ENCODE results near the gene TCFL5.
A peak's percentile ranks its signal among the peaks of the same experiment; 100 is the strongest.

Gene TCFL5

DNA sequence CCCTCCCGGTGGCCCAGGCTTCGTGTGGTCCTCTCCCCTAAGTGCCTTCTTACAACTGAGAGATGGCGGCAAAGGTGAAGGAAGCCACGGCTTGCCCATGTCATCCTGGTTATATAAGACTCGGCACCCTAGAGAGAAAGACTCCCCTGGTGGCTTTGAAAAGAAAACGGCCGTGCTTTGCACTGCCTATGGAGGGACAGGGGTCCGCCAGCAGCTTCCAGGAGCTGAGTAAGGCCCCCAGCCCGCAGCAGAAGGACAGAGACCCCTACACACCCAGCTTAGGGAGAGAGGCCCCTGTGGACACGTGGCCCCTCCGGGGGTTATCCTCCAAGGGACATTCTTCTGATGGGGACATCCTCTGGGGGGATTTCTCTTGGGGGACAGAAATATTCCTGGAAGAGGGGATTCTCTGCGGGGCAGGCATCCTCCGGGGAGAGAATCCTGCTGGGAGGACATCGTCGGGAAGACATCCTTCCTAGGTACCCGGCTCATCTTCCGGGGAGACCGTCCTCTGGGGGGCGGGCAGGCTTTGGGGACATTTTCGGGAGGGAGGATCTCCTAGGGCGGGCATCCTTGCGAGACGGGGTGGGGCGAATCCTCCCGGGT is 57.5 kb downstream of the TCFL5 start:
- Mint-ChIP-seq H3K4me3 (peak overlapping the region; percentile 93), H3K27ac (peak overlapping the region; percentile 95), H3K4me1 (ENCODE audit: low read depth) (peaks cover 23% of the 10 kb centered on the region), H3K27me3 (no peaks in the 10 kb centered on the region), H3K36me3 (no peaks in the 10 kb centered on the region), H3K9me3 (ENCODE audit: low read depth) (no peaks in the 10 kb centered on the region)

DNA sequence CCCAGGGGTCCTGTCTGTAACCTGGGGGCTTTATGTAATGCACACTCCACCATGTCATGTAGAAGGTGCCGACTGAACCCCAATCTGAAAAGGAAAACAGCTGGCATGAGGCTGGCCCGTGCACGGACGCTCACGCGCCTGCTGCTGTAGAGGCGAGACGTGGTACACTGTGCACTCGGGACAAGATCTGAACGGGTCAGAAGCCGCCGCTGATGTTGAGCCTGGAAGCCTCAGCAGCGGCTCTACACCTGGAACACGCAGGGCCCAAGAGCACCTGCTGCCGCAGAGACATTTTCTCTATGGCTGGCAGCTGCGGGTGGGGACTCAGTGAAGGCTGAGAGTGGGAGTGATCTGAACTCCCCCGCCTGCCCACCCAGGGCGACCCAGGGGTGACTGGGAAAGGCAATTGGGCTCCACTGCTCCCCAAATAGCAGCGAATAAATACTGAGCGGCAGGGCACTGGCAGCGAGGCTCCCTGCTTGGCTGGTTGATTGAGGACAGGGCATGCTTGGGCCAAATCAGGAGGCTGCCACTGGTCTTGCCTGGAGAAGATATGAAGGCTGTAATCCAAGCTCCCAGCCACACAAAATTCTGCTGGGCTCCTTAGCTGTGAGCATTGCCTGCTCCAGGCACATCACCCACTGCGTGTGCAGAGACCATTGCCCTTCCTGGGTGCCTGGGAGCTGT is 59.5 kb downstream of the TCFL5 start:
- peaks cover 24% of the 10 kb centered on the region for H3K4me1 Mint-ChIP-seq (ENCODE audit: low read depth)
- H3K36me3 Mint-ChIP-seq: no peaks in the 10 kb centered on the region
- H3K9me3 Mint-ChIP-seq (ENCODE audit: low read depth): no peaks in the 10 kb centered on the region
- H3K4me3 Mint-ChIP-seq: no peak overlapping the region
- no peaks in the 10 kb centered on the region for H3K27me3 Mint-ChIP-seq
- H3K27ac Mint-ChIP-seq: no peak overlapping the region

DNA sequence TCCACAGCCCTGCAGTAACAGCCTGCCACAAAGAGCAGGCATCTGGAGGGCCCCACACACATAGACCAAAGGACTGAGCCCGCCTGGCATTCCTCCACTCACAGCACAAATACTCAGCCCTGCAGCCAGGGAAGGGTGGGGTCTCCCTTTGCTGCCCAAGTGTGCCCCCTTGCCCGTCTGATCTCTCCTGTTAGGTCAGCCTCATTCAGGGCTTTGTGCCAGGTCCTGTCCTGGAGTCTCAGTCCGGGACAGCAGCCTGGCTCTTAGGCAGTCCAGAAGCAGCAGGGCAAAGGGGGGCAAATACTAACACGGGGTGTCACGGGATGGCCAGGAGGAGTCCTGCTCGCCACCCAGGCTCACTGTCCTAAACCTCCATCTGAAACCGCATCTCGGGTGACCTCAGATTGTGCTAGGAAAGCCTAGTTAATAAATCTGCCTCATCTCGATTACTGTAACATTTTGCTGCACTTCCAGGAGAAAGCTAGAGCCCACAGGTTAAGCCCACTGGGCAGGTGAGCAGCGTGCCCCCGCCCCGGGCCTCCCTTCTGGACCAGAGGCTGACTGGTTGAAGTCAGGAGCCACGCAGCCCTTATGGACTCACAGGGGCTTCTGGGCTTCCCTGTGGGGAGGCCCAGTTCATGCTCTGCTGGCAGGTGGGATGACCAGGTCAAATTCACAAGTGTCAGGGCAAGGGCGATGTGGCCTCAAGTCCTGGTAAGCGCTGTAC is 60.2 kb downstream of the TCFL5 start:
- no peak overlapping the region for H3K27ac Mint-ChIP-seq
- H3K4me1 Mint-ChIP-seq (ENCODE audit: low read depth): peaks cover 19% of the 10 kb centered on the region
- H3K9me3 Mint-ChIP-seq (ENCODE audit: low read depth): no peaks in the 10 kb centered on the region
- H3K36me3 Mint-ChIP-seq: no peaks in the 10 kb centered on the region
- no peak overlapping the region for H3K4me3 Mint-ChIP-seq
- no peaks in the 10 kb centered on the region for H3K27me3 Mint-ChIP-seq

DNA sequence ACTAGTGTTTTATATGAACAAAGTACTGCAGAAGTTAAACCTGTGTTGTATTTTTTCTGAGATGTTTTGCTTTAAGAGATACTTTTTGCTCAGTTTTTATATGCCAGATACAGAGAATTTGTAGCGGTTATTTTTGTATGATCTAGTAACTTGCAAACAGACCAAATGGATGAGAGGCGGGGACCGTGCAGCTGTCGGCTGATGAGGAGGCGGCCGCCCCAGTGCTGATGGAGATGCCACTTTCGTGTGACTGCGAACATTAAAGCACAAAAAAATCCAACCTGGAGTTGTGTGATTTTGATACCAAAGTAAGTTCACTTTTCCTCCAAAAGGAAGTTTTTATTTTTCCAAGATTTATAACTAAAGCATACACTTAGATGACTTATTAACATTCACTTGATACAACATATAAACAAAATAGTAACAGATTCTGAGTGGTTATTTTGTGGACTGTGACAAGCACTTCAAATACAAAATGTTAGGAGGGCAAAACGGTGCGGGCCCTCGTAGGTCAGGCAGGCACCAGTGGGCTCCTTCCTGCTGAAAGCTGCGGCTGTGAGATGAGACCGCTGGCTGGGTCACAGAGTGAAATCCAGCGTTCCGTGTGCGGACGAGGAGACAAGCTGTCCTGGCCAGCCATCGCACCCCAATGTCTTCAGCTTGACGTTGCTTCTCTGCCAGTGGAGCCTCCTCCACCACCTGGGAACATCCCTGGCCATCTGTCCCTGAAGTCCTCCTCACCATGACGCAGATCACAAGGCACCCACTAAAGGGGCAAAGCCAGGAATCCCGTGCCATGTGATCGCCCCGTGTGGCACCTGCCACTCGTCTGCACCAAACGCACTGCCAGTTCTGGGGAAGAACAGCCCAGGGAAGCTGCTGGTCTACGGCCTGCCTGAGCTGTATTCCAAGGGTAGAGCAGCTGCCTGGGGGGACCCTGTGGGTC is 61.0 kb downstream of the TCFL5 start:
- Mint-ChIP-seq H3K9me3 (ENCODE audit: low read depth) (no peaks in the 10 kb centered on the region), H3K27me3 (no peaks in the 10 kb centered on the region), H3K4me3 (no peak overlapping the region), H3K36me3 (no peaks in the 10 kb centered on the region), H3K4me1 (ENCODE audit: low read depth) (peaks cover 20% of the 10 kb centered on the region), H3K27ac (peak overlapping the region; percentile 34)

- H3K9me3 Mint-ChIP-seq (ENCODE audit: low read depth): no peaks in the 10 kb centered on the region
- H3K36me3 Mint-ChIP-seq: no peaks in the 10 kb centered on the region
- no peaks in the 10 kb centered on the region for H3K27me3 Mint-ChIP-seq
- no peak overlapping the region for H3K27ac Mint-ChIP-seq
- H3K4me3 Mint-ChIP-seq: no peak overlapping the region
- peaks cover 20% of the 10 kb centered on the region for H3K4me1 Mint-ChIP-seq (ENCODE audit: low read depth)
Measured at GRCh38 chr20:62799873-62800272, 61.7 kb downstream of the TCFL5 start.

GRCh38 chr20:62799459-62799858 is 62.2 kb downstream of the TCFL5 start:
- no peak overlapping the region for H3K27ac Mint-ChIP-seq
- no peaks in the 10 kb centered on the region for H3K27me3 Mint-ChIP-seq
- H3K4me3 Mint-ChIP-seq: no peak overlapping the region
- no peaks in the 10 kb centered on the region for H3K9me3 Mint-ChIP-seq (ENCODE audit: low read depth)
- no peaks in the 10 kb centered on the region for H3K36me3 Mint-ChIP-seq
- H3K4me1 Mint-ChIP-seq (ENCODE audit: low read depth): peaks cover 22% of the 10 kb centered on the region

DNA sequence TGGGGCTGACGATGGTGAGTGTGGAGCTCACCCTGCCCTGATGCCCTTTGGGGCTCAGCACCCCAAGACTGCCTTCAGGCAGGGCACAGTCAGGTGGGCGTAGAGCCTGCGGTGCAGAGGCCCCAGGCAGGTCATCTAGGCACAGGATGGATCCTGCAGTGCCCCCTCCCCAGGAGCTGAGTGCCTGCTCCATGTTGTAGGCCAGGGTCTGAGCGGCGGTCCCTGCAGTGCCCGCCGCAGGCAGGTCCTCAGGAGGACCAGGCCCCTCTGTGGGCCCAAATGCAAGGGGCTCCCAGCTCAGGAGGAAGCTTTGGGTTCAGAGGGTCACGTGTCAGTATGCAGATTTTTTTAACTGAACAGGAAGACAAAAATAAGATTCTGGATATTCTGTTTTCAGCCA is 62.6 kb downstream of the TCFL5 start:
- Mint-ChIP-seq H3K27me3 (no peaks in the 10 kb centered on the region), H3K4me1 (ENCODE audit: low read depth) (peaks cover 19% of the 10 kb centered on the region)

DNA sequence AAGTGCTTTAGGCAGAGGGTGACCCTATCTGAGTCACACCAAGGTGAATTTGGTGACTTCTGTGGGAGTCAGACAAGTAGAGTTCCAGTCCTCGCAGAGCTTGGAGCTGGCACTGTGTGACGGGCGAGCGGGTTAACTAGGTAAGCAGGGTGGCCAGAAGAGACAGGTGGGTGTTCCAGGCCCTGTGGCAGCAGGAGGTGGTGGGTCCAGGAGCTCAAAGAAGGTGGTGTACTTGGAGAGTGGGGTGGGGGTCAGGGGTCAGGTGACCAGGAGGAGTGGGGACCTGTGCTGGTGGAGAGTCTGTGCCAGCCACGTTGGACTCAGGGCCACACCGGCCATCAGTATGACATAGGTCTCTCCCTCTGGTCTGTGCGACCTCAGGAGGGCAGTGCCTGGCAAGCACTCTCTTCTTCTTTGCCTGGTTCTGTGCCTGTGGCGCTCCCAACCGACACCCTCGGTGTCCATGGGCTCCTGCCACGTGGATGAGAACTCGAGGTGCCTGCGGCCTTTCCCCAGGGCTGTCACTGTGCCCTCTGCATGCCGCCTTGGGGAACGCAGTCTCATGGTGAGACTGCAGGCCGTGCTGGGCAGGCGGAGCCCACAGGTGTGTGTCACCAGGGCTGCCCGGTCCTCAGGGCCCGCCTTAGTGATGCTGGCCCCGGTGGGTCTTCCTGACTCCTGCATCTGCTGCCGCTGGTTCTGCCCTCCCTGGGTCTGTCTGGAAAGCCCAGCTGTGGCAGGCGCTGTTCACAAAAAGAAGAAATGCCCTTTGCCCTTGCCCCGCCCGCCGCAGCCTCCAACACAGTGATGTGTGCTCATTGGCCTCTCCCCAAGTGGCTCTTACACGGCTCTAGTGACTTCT is 63.7 kb downstream of the TCFL5 start:
- Mint-ChIP-seq H3K4me3 (peak overlapping the region; percentile 78), H3K27me3 (no peaks in the 10 kb centered on the region), H3K36me3 (no peaks in the 10 kb centered on the region), H3K9me3 (ENCODE audit: low read depth) (no peaks in the 10 kb centered on the region), H3K27ac (peak overlapping the region; percentile 79), H3K4me1 (ENCODE audit: low read depth) (peaks cover 26% of the 10 kb centered on the region)

More for the DNA sequence above, 62.6 kb downstream of the TCFL5 start:
- Mint-ChIP-seq H3K27ac (no peak overlapping the region), H3K4me3 (no peak overlapping the region), H3K36me3 (no peaks in the 10 kb centered on the region), H3K9me3 (ENCODE audit: low read depth) (no peaks in the 10 kb centered on the region)

DNA sequence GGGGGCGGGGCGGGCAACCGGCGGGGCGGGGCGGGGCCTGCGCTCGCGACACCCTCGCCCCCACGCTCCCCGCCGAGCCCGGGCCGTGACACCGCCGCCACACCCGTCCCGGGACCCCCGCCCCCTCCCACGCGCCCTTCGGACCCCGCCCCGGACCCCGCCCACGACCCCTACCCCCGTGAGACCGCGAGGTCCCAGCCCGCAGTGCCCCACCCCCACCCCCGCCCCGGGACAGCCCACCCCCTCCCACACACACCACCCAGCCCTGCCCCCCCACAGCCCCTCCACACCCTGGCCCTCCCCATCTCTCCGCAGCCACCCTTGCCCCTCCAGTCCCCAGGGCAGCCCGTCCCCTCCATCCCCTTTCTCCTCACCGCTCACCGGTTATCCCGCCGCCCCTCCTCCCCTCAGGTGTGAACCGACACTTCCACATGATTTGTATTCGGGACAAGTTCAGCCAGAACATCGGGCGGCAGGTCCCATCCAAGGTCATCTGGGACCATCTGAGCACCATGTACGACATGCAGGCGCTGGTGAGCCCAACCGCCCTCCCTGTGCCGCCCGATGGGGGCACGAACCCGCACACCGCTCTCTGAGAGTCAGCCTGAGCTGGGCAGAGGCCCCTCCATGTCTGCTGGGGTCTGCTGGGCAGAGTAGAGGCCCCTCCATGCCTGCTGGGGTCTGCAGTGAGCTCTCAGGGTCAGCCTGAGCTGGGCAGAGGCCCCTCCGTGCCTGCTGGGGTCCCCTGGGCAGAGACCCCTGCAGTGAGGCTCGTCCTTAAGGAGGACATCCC is 64.7 kb downstream of the TCFL5 start:
- Mint-ChIP-seq H3K27me3 (no peaks in the 10 kb centered on the region), H3K9me3 (ENCODE audit: low read depth) (no peaks in the 10 kb centered on the region)

GRCh38 chr20:62795023-62795761 is 66.4 kb downstream of the TCFL5 start:
- Mint-ChIP-seq H3K9me3 (ENCODE audit: low read depth) (no peaks in the 10 kb centered on the region), H3K27me3 (no peaks in the 10 kb centered on the region), H3K4me3 (peak overlapping the region; percentile 91), H3K36me3 (no peaks in the 10 kb centered on the region), H3K4me1 (ENCODE audit: low read depth) (peaks cover 37% of the 10 kb centered on the region), H3K27ac (peak overlapping the region; percentile 96)

More for the DNA sequence above, 64.7 kb downstream of the TCFL5 start:
- Mint-ChIP-seq H3K27ac (peak overlapping the region; percentile 79), H3K36me3 (no peaks in the 10 kb centered on the region), H3K4me1 (ENCODE audit: low read depth) (peaks cover 28% of the 10 kb centered on the region), H3K4me3 (peak overlapping the region; percentile 78)

GRCh38 chr20:62794007-62794724 is 67.5 kb downstream of the TCFL5 start:
- H3K4me3 Mint-ChIP-seq: peak overlapping the region; percentile 91
- no peaks in the 10 kb centered on the region for H3K9me3 Mint-ChIP-seq (ENCODE audit: low read depth)
- H3K27ac Mint-ChIP-seq: peak overlapping the region; percentile 86
- no peaks in the 10 kb centered on the region for H3K27me3 Mint-ChIP-seq
- no peaks in the 10 kb centered on the region for H3K36me3 Mint-ChIP-seq
- peaks cover 37% of the 10 kb centered on the region for H3K4me1 Mint-ChIP-seq (ENCODE audit: low read depth)

- Mint-ChIP-seq H3K4me3 (peak overlapping the region; percentile 69), H3K36me3 (no peaks in the 10 kb centered on the region), H3K4me1 (ENCODE audit: low read depth) (peaks cover 36% of the 10 kb centered on the region), H3K27me3 (no peaks in the 10 kb centered on the region), H3K27ac (peak overlapping the region; percentile 78), H3K9me3 (ENCODE audit: low read depth) (no peaks in the 10 kb centered on the region)
Measured at GRCh38 chr20:62793757-62794006, 67.9 kb downstream of the TCFL5 start.

All from activated naive CD8-positive, alpha-beta T cell (primary cell).